ENCODE data around the gene C4orf17.
"Not testable (repeated sequence)": the region's sequence is repeated elsewhere in the genome, so short reads cannot be mapped to it uniquely, and the experiment has no call there.

C4orf17 gene

GRCh38 chr4:99510721-99511120 lies at the start of gene C4orf17:
Gene C4orf17, plus strand, starts transcription at chr4:99511021. Its CDS starts 2,061 bp downstream, at chr4:99513082.
- DNase-seq (ENCODE audit: low spot score) = no peak

GRCh38 chr4:99461623-99462401 lies 49.0 kb upstream of the C4orf17 start:
- DNase-seq (ENCODE audit: low spot score) = no peak

GRCh38 chr4:99462875-99463464 lies 47.9 kb upstream of the C4orf17 start:
- DNase-seq (ENCODE audit: low spot score) = peak; percentile 51

- DNase-seq (ENCODE audit: low spot score) = no peak
Observed at GRCh38 chr4:99463566-99463965, 47.3 kb upstream of the C4orf17 start.

GRCh38 chr4:99467887-99468286 lies 42.9 kb upstream of the C4orf17 start:
- no peak for DNase-seq (ENCODE audit: low spot score)

- DNase-seq (ENCODE audit: low spot score) = no peak
Observed at GRCh38 chr4:99468889-99469288, 41.9 kb upstream of the C4orf17 start.

- no peak for DNase-seq (ENCODE audit: low spot score)
Observed at GRCh38 chr4:99471349-99471748, 39.5 kb upstream of the C4orf17 start.

- DNase-seq (ENCODE audit: low spot score) = no peak
Observed at GRCh38 chr4:99471896-99472295, 38.9 kb upstream of the C4orf17 start.

GRCh38 chr4:99473131-99473530 lies 37.7 kb upstream of the C4orf17 start:
- DNase-seq (ENCODE audit: low spot score) = no peak

- DNase-seq (ENCODE audit: low spot score) = no peak
Observed at GRCh38 chr4:99483636-99484035, 27.2 kb upstream of the C4orf17 start.

GRCh38 chr4:99485212-99485611 lies 25.6 kb upstream of the C4orf17 start:
- no peak for DNase-seq (ENCODE audit: low spot score)

GRCh38 chr4:99486648-99487047 lies 24.2 kb upstream of the C4orf17 start:
- not testable (repeated sequence) for DNase-seq (ENCODE audit: low spot score)

GRCh38 chr4:99490286-99490685 lies 20.5 kb upstream of the C4orf17 start:
- no peak for DNase-seq (ENCODE audit: low spot score)

- DNase-seq (ENCODE audit: low spot score) = no peak
Observed at GRCh38 chr4:99504804-99505502, 5.9 kb upstream of the C4orf17 start.

GRCh38 chr4:99506781-99507180 lies 4.0 kb upstream of the C4orf17 start:
- DNase-seq (ENCODE audit: low spot score) = no peak

- DNase-seq (ENCODE audit: low spot score) = no peak
Observed at GRCh38 chr4:99507349-99507748, 3.5 kb upstream of the C4orf17 start.

- DNase-seq (ENCODE audit: low spot score) = peak; percentile 73
Observed at GRCh38 chr4:99507762-99508161, 3.1 kb upstream of the C4orf17 start.

- no peak for DNase-seq (ENCODE audit: low spot score)
Observed at GRCh38 chr4:99518601-99519295, 7.9 kb downstream of the C4orf17 start.

GRCh38 chr4:99529228-99529627 lies 18.4 kb downstream of the C4orf17 start:
- no peak for DNase-seq (ENCODE audit: low spot score)

GRCh38 chr4:99529956-99530355 lies 19.1 kb downstream of the C4orf17 start:
- no peak for DNase-seq (ENCODE audit: low spot score)

GRCh38 chr4:99534699-99535098 lies 23.9 kb downstream of the C4orf17 start:
- not testable (repeated sequence) for DNase-seq (ENCODE audit: low spot score)

GRCh38 chr4:99536271-99536670 lies 25.4 kb downstream of the C4orf17 start:
- DNase-seq (ENCODE audit: low spot score) = no peak

Data from CD4-positive, alpha-beta T cell treated with Interleukin-6 at 100 ng/mL for 8 hours (primary cell).